HepG2 (cell line): Measurements from ENCODE around the gene OSR1. TPM values are rescaled to one million over a fixed set of nuclear protein-coding genes. Genes with fewer than 3 reads are reported as not detected.

Source experiments
- AHDC1 ChIP-seq: sonication (generic); formaldehyde crosslinking; IDR thresholded peaks from 2 replicates; pipeline ENCODE4 v1.5.1; 2020; ENCODE audit warnings: mild to moderate bottlenecking, missing genetic modification reagents, borderline replicate concordance
- ARID5B ChIP-seq: IDR thresholded peaks from 2 replicates; pipeline ENCODE4 v1.4.0; 2020; ENCODE audit warnings: mild to moderate bottlenecking, missing genetic modification reagents
- FOXO4 ChIP-seq: sonication (generic); formaldehyde crosslinking; conservative IDR thresholded peaks from 2 replicates; pipeline ENCODE4 v1.8.1; 2023; ENCODE audit warnings: missing genetic modification reagents
- HOMEZ ChIP-seq: IDR thresholded peaks from 2 replicates; pipeline ENCODE4 v1.6.1; 2016; ENCODE audit warnings: low read depth
- KDM5B ChIP-seq: sonication (generic); formaldehyde crosslinking; IDR thresholded peaks from 2 replicates; pipeline ENCODE4 v1.4.0; 2020; ENCODE audit warnings: missing genetic modification reagents, mild to moderate bottlenecking, borderline replicate concordance
- NCOA1 ChIP-seq: sonication (generic); formaldehyde crosslinking; IDR thresholded peaks from 2 replicates; pipeline ENCODE4 v1.9.0; 2021; ENCODE audit warnings: missing genetic modification reagents
- PITX1 ChIP-seq: sonication (generic); formaldehyde crosslinking; IDR thresholded peaks from 2 replicates; pipeline ENCODE4 v1.5.1; 2020; ENCODE audit warnings: mild to moderate bottlenecking, missing genetic modification reagents
- TBX2 ChIP-seq: sonication (generic); formaldehyde crosslinking; IDR thresholded peaks from 2 replicates; pipeline ENCODE4 v1.5.0; 2020; ENCODE audit warnings: missing genetic modification reagents, mild to moderate bottlenecking, borderline replicate concordance
- ZBTB7B ChIP-seq: sonication (generic); formaldehyde crosslinking; IDR thresholded peaks from 2 replicates; pipeline ENCODE4 v1.4.0; 2020; ENCODE audit warnings: missing genetic modification reagents
- ZNF878 ChIP-seq: sonication (generic); formaldehyde crosslinking; IDR thresholded peaks from 2 replicates; pipeline ENCODE4 v1.8.1; 2023; ENCODE audit warnings: mild to moderate bottlenecking, missing genetic modification reagents, moderate library complexity
- ZSCAN31 ChIP-seq: sonication (generic); formaldehyde crosslinking; IDR thresholded peaks from 2 replicates; pipeline ENCODE4 v1.5.0; 2020; ENCODE audit warnings: low read depth, mild to moderate bottlenecking, missing genetic modification reagents
- ZSCAN5A ChIP-seq: sonication (generic); formaldehyde crosslinking; IDR thresholded peaks from 2 replicates; pipeline ENCODE4 v1.8.0; 2022; ENCODE audit warnings: mild to moderate bottlenecking, missing genetic modification reagents, borderline replicate concordance
- polyA plus RNA-seq, 8 experiments: library from polyadenylated mRNA; depleted of rRNA in 3 of 8; stranded (reverse) in 7 of 8; unstranded in 1 of 8; fragments of >200 nt; fragmentation: Illumina TruSeq in 4 of 8; extraction: Trizol in 4 of 8; gene quantifications; 2 replicates each; pipeline versions ENCODE4 v1.2.1 to v1.2.3, GENCODE V29; 2011 to 2016; ENCODE audit warnings: low read depth in 4 of 8, missing spikeins in 1 of 8, mixed read lengths in 1 of 8; ENCODE audit not compliant: insufficient read depth in 1 of 8
- total RNA-seq, 5 experiments: library from RNA; depleted of rRNA; stranded (reverse); fragments of >200 nt; fragmentation: Illumina TruSeq; extraction: Trizol; gene quantifications; 2 replicates each; pipeline ENCODE4 v1.2.3, GENCODE V29; 2016; ENCODE audit warnings: low read depth in 1 of 5

OSR1 gene
- total and polyA plus RNA-seq, 2 of the 13 experiments (the other 11 are each of a cell fraction or from before 2014, with no cell fraction given) = 0.63 to 1.1 TPM

GRCh38 chr2:19357402-19358241, 801 bp downstream of the OSR1 start (continued):
- TF ChIP-seq ZSCAN5A (CRISPR knock-in tag) (no peak), AHDC1 (CRISPR knock-in tag) (no peak), ARID5B (peak; percentile 3; the same call in 1 of the 2 replicates), ZBTB7B (CRISPR knock-in tag) (peak; percentile 63; the same call in 1 of the 2 replicates), ZNF878 (no peak), NCOA1 (CRISPR knock-in tag) (0 out of 2 replicates have a peak, but pooled peaks have one; percentile 57), TBX2 (CRISPR knock-in tag) (peak; percentile 46; the same call in 1 of the 2 replicates), HOMEZ (no peak), KDM5B (0 out of 2 replicates have a peak, but pooled peaks have one; percentile 28), ZSCAN31 (CRISPR knock-in tag) (peak; percentile 46; the same call in 1 of the 2 replicates), PITX1 (peak; percentile 84; the same call in 1 of the 2 replicates), FOXO4 (0 out of 2 replicates have a peak, but pooled peaks have one; percentile 35)
